Mucosa of rectum (tissue), 2 donors: ENCODE data around the gene LHPP.

ENCODE experiments used
- H3K27ac ChIP-seq, 2 donors: one replicate each; pipeline ENCODE4 v1.7.0; 2013; ENCODE audit warnings: inconsistent platforms in 2 of 2, low read depth in 2 of 2, low read length in 2 of 2
- H3K27me3 ChIP-seq, 2 donors: one replicate each; pipeline ENCODE4 v1.7.0; 2013; ENCODE audit warnings: low read length in 2 of 2; ENCODE audit not compliant: control insufficient read depth in 2 of 2, insufficient read depth in 2 of 2
- H3K36me3 ChIP-seq, 2 donors: one replicate each; pipeline ENCODE4 v1.7.0; 2013; ENCODE audit warnings: low read length in 2 of 2; ENCODE audit not compliant: control insufficient read depth in 2 of 2, insufficient read depth in 2 of 2
- H3K4me1 ChIP-seq, 2 donors: one replicate each; pipeline ENCODE4 v1.7.0; 2013; ENCODE audit warnings: low read length in 2 of 2, mild to moderate bottlenecking in 1 of 2; ENCODE audit not compliant: control insufficient read depth in 2 of 2, insufficient read depth in 2 of 2
- H3K4me3 ChIP-seq, 2 donors: one replicate each; pipeline ENCODE4 v1.7.0; 2013; ENCODE audit warnings: low read length in 2 of 2
- H3K9ac ChIP-seq, 2 donors: one replicate each; pipeline ENCODE4 v1.7.0; 2013; ENCODE audit warnings: low read length in 2 of 2, low read depth in 1 of 2, mild to moderate bottlenecking in 1 of 2
- H3K9me3 ChIP-seq, 2 donors: one replicate each; pipeline ENCODE4 v1.7.0; 2013; ENCODE audit warnings: low read length in 2 of 2; ENCODE audit not compliant: control insufficient read depth in 2 of 2
- donor health status: healthy.
- donor health status: Normal muscosa, but diverticular disease.

The LHPP gene

GRCh38 chr10:124447751-124448466 lies 13.7 kb upstream of the LHPP start:
- H3K9me3 ChIP-seq, result no peaks in the 10 kb centered on the region
- H3K4me1 ChIP-seq, result peaks cover 3 to 8% of the 10 kb centered on the region in 2 donors
- H3K9ac ChIP-seq, result no peak overlapping the region
- peaks cover 44 to 53% of the 10 kb centered on the region in 2 donors for H3K27me3 ChIP-seq
- H3K36me3 ChIP-seq, result no peaks in the 10 kb centered on the region
- H3K4me3 ChIP-seq, result no peak overlapping the region
- H3K27ac ChIP-seq, result no peak overlapping the region

- Histone ChIP-seq H3K36me3 (no peaks in the 10 kb centered on the region), H3K27ac (no peak overlapping the region), H3K4me1 (peaks cover 3 to 8% of the 10 kb centered on the region in 2 donors), H3K27me3 (peaks cover 47 to 53% of the 10 kb centered on the region in 2 donors), H3K9me3 (no peaks in the 10 kb centered on the region), H3K9ac (no peak overlapping the region), H3K4me3 (no peak overlapping the region)
These were observed 12.9 kb upstream of the LHPP start for GRCh38 chr10:124448696-124449169.

GRCh38 chr10:124449170-124450011 lies 12.2 kb upstream of the LHPP start:
- Histone ChIP-seq H3K4me1 (peaks cover 3 to 8% of the 10 kb centered on the region in 2 donors), H3K4me3 (no peak overlapping the region), H3K27ac (no peak overlapping the region), H3K9me3 (no peaks in the 10 kb centered on the region), H3K36me3 (no peaks in the 10 kb centered on the region), H3K27me3 (peaks cover 52 to 57% of the 10 kb centered on the region in 2 donors), H3K9ac (no peak overlapping the region)

- Histone ChIP-seq H3K4me1 (peaks cover 3 to 8% of the 10 kb centered on the region in 2 donors), H3K9ac (no peak within 1 kb of the TSS), H3K4me3 (no peak within 1 kb of the TSS), H3K9me3 (no peaks in the 10 kb centered on the region), H3K36me3 (no peaks in the 10 kb centered on the region), H3K27me3 (peaks cover 57 to 62% of the 10 kb centered on the region in 2 donors), H3K27ac (no peak within 1 kb of the TSS)
These were observed 11.4 kb upstream of the LHPP start, which contains the start of gene NKX1-2 for GRCh38 chr10:124450012-124450782. Gene NKX1-2 (minus strand): TSS chr10:124450035. CDS start chr10:124449943, 92 bp downstream.

GRCh38 chr10:124450783-124451057 lies 10.9 kb upstream of the LHPP start:
- no peaks in the 10 kb centered on the region for H3K9me3 ChIP-seq
- peaks cover 57 to 64% of the 10 kb centered on the region in 2 donors for H3K27me3 ChIP-seq

GRCh38 chr10:124451276-124451675 lies 10.3 kb upstream of the LHPP start:
- Histone ChIP-seq H3K27ac (no peak overlapping the region), H3K9me3 (no peaks in the 10 kb centered on the region), H3K27me3 (peaks cover 55 to 66% of the 10 kb centered on the region in 2 donors), H3K4me3 (no peak overlapping the region), H3K36me3 (no peaks in the 10 kb centered on the region), H3K9ac (no peak overlapping the region), H3K4me1 (peaks cover 3 to 8% of the 10 kb centered on the region in 2 donors)

More at GRCh38 chr10:124450783-124451057, 10.9 kb upstream of the LHPP start:
- H3K36me3 ChIP-seq, result no peaks in the 10 kb centered on the region
- no peak overlapping the region for H3K9ac ChIP-seq
- no peak overlapping the region for H3K4me3 ChIP-seq
- peaks cover 3 to 8% of the 10 kb centered on the region in 2 donors for H3K4me1 ChIP-seq
- no peak overlapping the region for H3K27ac ChIP-seq

GRCh38 chr10:124453960-124454610 lies 7.5 kb upstream of the LHPP start:
- Histone ChIP-seq H3K9ac (no peak overlapping the region), H3K27me3 (peaks cover 40 to 42% of the 10 kb centered on the region in 2 donors), H3K4me3 (no peak overlapping the region), H3K4me1 (peaks cover 0 to 4% of the 10 kb centered on the region in 2 donors), H3K9me3 (no peaks in the 10 kb centered on the region), H3K36me3 (no peaks in the 10 kb centered on the region), H3K27ac (no peak overlapping the region)

- Histone ChIP-seq H3K27me3 (peaks cover 30 to 35% of the 10 kb centered on the region in 2 donors), H3K9ac (no peak overlapping the region), H3K4me3 (no peak overlapping the region), H3K9me3 (no peaks in the 10 kb centered on the region), H3K4me1 (no peaks in the 10 kb centered on the region), H3K36me3 (no peaks in the 10 kb centered on the region), H3K27ac (no peak overlapping the region)
These were observed 6.2 kb upstream of the LHPP start for GRCh38 chr10:124455441-124455840.

- Histone ChIP-seq H3K4me3 (no peak overlapping the region), H3K4me1 (peaks cover 0 to 3% of the 10 kb centered on the region in 2 donors), H3K27me3 (peaks cover 18% of the 10 kb centered on the region in 2 donors), H3K27ac (no peak overlapping the region), H3K36me3 (no peaks in the 10 kb centered on the region), H3K9ac (no peak overlapping the region), H3K9me3 (no peaks in the 10 kb centered on the region)
These were observed 3.1 kb upstream of the LHPP start for GRCh38 chr10:124458473-124458872.
